HG02943 (cell line): ENCODE measurements around the gene ZMYND15.

Source experiments
- ATAC-seq: cut with Tn5 transposase; IDR thresholded peaks from one replicate; pipeline ENCODE4 v1.9.1; 2021; ENCODE audit warnings: mild to moderate bottlenecking, low read depth, moderate library complexity; ENCODE audit not compliant: unreplicated experiment

The ZMYND15 gene

DNA sequence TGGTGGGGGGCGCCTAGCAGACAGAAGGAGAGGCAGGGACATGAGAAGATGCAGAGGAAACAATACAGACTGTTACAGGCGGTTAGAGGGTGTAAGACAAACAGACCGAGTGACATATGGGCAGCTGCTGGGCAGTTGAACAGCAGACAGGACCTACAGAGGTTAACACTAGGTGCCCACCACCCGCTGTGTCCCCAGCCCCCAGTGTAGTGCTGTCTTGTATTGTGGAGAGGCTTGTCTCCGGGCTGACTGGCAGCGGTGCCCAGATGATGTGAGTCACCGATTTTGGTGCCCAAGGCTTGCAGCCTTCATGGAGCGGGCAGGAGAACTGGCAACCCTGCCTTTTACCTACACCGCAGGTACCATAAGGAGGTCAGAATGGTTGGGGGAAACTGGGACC, 2.5 kb downstream of the ZMYND15 start:
- no peak for ATAC-seq

DNA sequence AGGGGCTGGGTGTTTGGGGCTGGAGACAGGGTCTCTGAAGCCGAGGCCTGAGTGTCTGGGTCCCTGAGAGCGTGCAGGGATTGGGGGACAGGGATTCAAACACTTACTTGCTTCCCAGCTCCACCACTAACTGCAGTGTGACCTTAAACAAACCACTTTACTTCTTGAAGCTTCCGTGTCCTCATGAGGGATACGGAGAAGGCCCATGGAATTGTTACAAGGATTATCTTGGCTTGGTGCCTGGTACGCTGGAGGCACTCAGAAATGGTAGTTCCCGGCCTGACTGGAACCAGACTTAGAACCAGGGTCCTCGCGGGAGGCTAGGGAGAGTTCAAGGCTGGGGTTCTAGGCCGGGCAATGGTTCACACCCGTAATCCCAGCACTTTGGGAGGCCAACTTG, 3.0 kb downstream of the ZMYND15 start:
- ATAC-seq, result no peak

- no peak for ATAC-seq
Observed at GRCh38 chr17:4743216-4743615, 3.6 kb downstream of the ZMYND15 start.

DNA sequence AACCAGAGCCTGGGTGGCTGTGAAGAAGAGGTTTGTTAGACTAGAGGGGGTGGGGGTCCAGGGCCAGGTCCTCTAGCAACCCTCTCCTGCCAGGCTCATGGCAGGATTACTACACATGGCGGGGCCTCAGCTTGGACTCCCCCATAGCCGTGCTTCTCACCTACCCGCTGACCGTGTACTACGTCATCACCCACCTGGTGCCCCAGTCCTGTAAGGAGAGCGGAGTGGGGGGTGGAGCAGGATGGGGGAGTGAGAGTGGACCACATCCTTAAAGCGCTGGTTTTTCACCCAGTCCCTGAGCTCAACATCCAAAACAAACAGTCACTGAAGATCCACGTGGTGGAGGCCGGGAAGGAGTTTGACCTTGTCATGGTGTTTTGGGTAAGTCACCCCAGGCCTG, 4.3 kb downstream of the ZMYND15 start:
- ATAC-seq, result no peak

DNA sequence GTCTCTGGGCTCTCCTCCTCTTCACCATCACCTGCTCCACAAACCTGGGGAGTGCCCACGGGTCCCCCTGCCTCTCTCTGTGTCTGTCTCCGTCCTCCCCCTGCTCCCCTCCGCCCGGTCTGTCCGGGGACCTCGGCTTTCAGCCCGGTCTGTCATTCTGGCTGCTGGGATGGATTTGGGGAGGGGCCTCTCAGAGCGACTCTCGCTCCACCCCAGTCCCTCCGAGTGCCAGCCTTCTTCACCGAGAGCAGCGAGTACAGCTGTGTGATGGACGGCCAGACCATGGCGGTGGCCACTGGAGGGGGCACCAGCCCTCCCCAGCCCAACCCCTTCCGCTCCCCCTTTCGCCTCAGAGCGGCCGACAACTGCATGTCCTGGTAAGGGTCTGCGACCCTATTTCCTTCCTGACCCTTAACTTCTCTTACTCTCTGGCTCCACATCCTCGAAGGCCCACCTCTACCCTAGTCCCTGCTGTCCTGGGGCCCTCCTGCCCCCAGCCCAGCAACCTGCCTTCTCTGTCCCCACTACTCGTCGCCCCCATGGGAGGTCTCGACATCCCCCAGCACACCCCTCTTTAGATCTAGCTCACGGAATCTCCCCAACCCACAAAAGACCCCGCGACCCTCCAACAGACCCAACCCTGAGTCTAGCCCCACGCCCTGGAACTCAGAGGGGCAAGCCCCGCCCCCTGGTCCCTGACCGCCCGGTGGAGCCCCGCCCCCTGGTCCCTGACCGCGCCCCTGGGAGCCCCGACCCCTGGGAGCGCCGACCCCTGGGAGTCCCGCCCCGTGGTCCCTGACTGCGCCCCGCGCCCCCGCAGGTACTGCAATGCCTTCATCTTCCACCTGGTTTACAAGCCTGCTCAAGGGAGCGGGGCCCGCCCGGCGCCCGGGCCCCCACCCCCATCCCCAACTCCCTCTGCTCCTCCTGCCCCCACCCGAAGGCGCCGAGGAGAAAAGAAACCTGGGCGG, 5.7 kb downstream of the ZMYND15 start:
- ATAC-seq, result no peak

- ATAC-seq, result no peak
Observed at GRCh38 chr17:4747847-4748246, 8.2 kb downstream of the ZMYND15 start.

- ATAC-seq, result no peak
Observed at GRCh38 chr17:4748686-4749085, 9.1 kb downstream of the ZMYND15 start.

DNA sequence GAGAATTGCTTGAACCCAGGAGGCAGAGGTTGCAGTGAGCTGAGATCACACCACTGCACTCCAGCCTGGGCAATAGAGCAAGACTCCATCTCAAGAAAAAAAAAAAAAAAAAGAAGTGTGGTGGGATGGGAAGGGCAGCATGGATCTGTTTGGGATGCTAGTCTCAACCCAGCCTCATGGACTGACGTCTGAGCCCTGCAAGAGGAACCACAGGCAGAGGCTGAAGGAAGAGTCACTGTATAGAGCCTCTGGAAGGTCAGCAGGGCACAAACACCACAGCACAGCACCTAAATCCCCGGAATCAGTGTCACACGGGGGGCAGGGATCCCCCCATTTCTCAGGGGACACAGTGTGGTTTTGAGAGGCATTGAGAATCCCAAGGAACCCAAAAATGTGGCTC, 11.0 kb downstream of the ZMYND15 start:
- no peak for ATAC-seq

DNA sequence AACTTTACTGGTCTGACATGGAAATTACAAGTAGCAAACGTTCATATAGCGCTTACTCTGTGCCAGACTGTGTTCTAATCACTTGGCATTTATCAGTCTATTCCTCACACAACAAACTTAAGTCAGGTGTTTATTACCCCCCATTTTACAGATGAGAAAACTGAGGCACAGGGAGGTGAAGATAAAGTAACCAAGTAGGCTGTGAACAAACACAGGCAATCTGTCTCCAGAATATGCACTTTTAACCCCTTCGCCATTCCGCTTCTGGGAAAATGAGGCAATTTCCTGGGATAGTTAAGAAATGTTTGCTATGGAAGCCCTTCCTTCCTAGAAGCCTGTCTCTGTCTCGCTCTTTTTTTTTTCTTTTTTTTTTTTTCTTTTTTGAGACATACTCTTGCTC, 12.3 kb downstream of the ZMYND15 start:
- no peak for ATAC-seq

DNA sequence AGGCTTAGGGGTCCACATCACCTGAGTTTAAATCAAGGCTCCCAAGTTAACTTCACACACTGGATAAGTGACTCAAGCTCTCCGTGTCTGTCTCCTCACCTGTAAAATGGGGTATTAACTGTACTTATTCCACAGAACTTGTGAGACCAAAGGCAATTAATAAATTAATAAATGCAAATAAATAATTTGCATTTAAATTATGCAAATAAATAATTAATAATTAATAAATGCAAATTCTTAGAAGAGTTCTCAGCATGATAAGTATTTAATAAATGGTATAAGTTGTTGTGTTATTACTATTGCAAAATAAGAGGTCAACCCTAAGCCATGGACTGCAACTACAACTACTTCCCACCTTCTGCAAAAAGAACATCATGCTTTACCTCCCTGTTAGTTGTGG, 13.8 kb downstream of the ZMYND15 start:
- ATAC-seq, result no peak

DNA sequence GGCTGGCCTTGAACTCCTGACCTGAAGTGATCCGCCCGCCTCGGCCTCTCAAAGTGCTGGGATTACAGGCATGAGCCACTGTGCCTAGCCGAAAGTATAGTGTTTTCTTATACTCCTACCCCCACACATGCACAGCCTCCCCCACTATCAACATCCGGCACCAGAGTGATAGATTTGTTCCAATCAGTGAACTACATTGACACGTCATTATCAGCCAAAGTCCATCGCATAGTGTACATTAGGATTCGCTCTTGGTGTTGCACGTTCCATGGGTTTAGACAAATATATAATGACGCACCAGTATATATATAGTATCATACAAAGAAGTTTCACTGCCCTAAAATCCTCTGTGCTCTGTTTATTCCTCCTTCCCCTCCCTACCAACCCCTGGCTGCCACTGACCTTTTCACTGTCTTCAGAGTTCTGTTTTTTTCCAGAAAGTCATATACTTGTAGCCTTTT, 20.2 kb downstream of the ZMYND15 start:
- ATAC-seq, result no peak

DNA sequence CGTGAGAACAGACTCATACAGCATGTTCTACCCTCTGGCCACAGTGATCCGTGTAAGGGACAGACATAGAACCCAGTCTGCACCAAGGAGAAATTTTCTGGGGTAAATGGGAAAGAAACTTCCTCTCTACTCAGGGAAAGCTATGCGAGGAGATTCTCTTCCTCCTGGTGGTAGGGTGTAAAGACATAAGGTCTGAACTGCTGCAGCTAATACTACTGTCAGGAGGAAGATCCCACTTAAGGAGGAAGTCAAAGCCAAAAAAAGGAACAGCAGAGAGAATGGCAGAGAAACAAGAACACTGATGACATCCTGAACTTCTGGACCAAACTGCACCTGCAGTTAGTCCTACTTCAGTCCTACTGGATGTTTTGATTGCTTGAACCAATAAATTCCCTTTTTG, 25.0 kb downstream of the ZMYND15 start:
- no peak for ATAC-seq

DNA sequence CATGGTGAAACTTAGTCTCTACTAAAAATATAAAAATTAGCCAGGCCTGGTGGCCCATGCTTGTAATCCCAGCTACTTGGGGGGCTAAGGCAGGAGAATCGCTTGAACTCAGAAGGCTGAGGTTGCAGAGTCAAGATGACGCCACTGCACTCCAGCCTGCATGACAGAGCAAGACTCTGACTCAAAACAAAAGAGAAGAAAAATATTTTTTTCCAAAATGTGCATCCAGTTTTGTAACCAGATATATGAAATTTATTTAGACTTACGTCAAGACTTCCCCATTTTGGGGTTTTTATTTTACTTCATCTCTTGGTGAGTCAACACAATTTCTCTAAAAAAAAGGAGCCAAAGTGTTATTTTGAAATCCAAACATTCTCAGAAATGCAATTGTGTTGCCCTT, 26.6 kb downstream of the ZMYND15 start:
- no peak for ATAC-seq

DNA sequence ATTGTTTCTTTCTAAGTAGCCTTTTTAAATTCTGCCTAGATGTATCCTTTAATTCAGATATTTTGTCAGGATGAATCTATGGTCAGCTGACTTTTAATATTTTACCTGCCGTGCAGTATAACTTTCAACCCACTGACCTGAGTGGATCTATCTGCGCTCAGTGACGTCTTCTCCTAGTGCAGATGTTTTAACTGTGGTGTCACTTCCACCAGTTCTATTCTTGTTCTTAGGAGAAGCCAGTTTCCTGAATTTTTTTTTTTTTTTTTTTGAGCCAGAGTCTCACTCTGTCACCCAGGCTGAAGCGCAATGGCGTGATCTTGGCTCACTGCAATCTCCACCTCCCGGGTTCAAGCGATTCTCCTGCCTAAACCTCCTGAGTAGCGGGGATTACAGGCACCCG, 27.1 kb downstream of the ZMYND15 start:
- ATAC-seq, result no peak

DNA sequence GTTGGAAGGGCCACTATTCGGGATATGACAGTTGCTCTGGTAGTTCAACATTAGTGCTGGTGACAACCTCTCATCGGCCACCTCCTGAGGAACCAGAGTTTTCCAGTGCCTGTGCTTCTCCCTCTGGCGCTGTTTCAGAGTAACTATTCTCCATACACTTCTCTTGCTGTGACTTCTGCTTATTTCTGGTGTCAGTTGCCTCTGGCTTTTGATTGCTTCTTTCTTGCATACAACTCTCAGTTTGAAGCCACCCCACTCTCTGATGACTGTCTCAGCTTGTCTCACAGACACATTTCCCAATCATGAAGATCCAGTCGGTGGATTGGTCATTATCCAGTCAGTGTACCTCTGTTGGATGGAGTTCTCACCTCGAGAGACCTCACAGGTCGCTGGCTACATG, 28.7 kb downstream of the ZMYND15 start:
- ATAC-seq, result no peak

DNA sequence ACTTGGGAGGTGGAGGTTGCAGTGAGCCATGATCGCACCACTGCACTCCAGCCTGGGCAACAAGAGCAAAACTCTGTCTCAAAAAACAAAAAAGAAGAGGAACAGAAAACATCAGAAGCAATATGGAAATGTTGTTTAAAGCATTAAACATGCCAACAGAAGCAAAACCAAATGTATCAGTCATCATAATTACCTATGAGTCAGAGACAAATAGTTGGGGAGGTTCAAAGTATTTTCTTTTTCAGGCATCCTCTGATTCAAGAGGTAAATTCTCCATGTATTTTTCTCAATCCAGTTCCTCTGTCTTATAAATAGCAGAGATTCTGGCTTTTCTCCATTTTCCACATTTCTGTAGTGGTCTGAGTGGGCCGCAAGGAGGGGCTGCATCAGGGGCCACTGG, 30.0 kb downstream of the ZMYND15 start:
- no peak for ATAC-seq

GRCh38 chr17:4771519-4772234, 32.0 kb downstream of the ZMYND15 start, which contains the start of gene TM4SF5:
Gene TM4SF5, plus strand, starts transcription at chr17:4771886. Its CDS starts 37 bp downstream, at chr17:4771923.
- no peak for ATAC-seq

- no peak for ATAC-seq
Observed at GRCh38 chr17:4772235-4772613, 32.6 kb downstream of the ZMYND15 start.

GRCh38 chr17:4777969-4778760, 38.5 kb downstream of the ZMYND15 start:
- no peak for ATAC-seq

DNA sequence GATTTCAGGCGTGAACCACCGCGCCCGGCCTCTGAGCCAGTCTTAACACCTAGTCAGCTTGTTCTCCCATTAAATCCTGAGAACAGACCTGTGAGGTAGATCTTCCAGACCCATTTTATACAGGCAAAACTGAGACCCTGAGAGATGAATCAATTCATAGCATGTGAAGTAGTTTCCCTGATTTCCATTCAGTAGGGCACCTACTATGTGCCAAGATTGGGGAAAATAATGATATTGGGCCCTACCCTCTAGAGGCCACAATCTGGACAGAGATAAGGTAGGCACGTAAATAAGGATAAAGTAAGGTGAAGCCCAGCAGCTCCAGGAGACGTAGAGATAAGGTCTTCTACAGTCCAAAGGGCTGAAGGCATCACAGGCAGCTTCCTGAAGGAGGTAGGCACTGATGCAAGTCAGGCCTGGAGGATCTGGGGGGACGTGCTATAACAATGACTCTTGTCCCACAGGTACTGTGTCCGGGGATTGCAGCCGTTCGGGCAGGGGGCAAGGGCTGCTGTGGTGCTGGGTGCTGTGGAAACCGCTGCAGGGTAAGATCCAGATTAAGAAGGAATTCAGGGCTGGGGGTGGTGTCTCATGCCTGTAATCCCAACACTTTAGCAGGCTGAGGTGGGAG, 40.8 kb downstream of the ZMYND15 start:
- ATAC-seq, result no peak
